Tibial nerve (tissue), 4 donors: ENCODE measurements around the gene NRXN2.

Experiments used
- CTCF ChIP-seq, 5 experiments: fragments of 200-600 bp in 3 of 5; fragments of 450-650 bp in 2 of 5; sonication (generic) in 3 of 5; IDR thresholded peaks; one replicate each; pipeline ENCODE4 v1.5.1; 2016 to 2019; ENCODE audit warnings: antibody characterized with exemption in 5 of 5, mild to moderate bottlenecking in 3 of 5, moderate library complexity in 2 of 5
- EP300 ChIP-seq, 2 donors: sonication (generic); formaldehyde crosslinking; IDR thresholded peaks; one replicate each; pipeline ENCODE4 v1.6.1; 2017; ENCODE audit warnings: antibody characterized with exemption in 2 of 2, mild to moderate bottlenecking in 1 of 2
- POLR2A ChIP-seq, 2 donors: fragments of 450-650 bp; IDR thresholded peaks; one replicate each; pipeline ENCODE4 v1.6.1; 2017; ENCODE audit warnings: antibody characterized with exemption in 2 of 2, mild to moderate bottlenecking in 2 of 2, moderate library complexity in 2 of 2

GRCh38 chr11:64644647-64645275, 78.2 kb downstream of the NRXN2 start:
- TF ChIP-seq CTCF (IDR thresholded peaks at IDR 0.05) = peak in 2 of 5 experiments; percentile 12 to 18
- TF ChIP-seq EP300 (IDR thresholded peaks at IDR 0.05) = no peak
- TF ChIP-seq POLR2A (IDR thresholded peaks at IDR 0.05) = no peak
